Activated CD4-positive, alpha-beta T cell treated with anti-CD3 and anti-CD28 coated beads, Interleukin-2, amount 10 ng/mL, durations not matched to agents 7 days and 5 days (primary cell): Measurements from ENCODE around the gene NUP62. TPM values are rescaled to one million over a fixed set of nuclear protein-coding genes. Genes with fewer than 3 reads are reported as not detected.
A peak's percentile ranks its signal among the peaks of the same experiment; 100 is the strongest.

ENCODE experiments used
- CTCF ChIA-PET: fragments of 350-600 bp; sonication (Branson Sonifier 250); formaldehyde crosslinking; loops from one replicate; lab custom pipeline; 2021; ENCODE audit warnings: antibody characterized with exemption; lab: Charles Lee
- POLR2A ChIA-PET: fragments of 350-600 bp; sonication (Branson Sonifier 250); formaldehyde crosslinking; loops from one replicate; lab custom pipeline; 2021; ENCODE audit warnings: antibody characterized with exemption; lab: Charles Lee
- DNase-seq: peaks from one replicate; pipeline ENCODE4 v3.0.0-alpha.2; 2020
- H3K27ac Mint-ChIP-seq: one replicate; pipeline ENCODE4 v1.8.0; 2021; ENCODE audit warnings: mild to moderate bottlenecking, moderate library complexity, mixed read lengths
- H3K27me3 Mint-ChIP-seq: one replicate; pipeline ENCODE4 v1.8.0; 2021; ENCODE audit warnings: mixed read lengths
- H3K36me3 Mint-ChIP-seq: one replicate; pipeline ENCODE4 v1.8.0; 2021; ENCODE audit warnings: low read depth, mixed read lengths
- H3K4me1 Mint-ChIP-seq: one replicate; pipeline ENCODE4 v1.8.0; 2021; ENCODE audit warnings: mixed read lengths
- H3K4me3 Mint-ChIP-seq: one replicate; pipeline ENCODE4 v1.8.0; 2021; ENCODE audit warnings: mild to moderate bottlenecking, moderate library complexity, mixed read lengths
- H3K9me3 Mint-ChIP-seq: one replicate; pipeline ENCODE4 v1.8.0; 2021; ENCODE audit warnings: mixed read lengths
- total RNA-seq, 2 experiments: library from RNA; stranded (reverse); gene quantifications; one replicate each; pipeline ENCODE4 v1.2.3, GENCODE V29; 2021

The NUP62 gene
- total RNA-seq, 2 experiments from 2014 or later = 111 to 127 TPM

DNA sequence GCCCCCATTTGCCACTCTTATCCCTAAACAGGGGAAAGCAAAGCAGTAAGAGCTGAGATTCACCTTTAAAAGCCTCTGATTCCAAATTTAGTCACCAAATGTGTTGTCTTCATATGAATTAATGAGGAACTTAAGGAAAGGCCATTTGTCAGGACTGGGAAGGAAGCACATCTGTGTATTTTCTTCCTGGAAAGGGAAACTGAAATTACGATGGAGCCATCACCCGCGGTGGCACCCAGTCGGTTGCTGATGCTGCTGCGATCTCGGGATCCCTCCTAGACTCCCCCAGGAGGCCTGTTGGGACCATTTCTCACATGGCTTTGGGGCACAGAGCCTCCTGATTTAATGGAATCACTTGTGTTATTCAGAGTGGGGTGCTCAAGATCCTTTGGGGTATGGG is 25.2 kb downstream of the NUP62 start:
- ChIA-PET CTCF (no interaction called here), POLR2A (interaction anchor here (0.6 kb wide), 1 partner anchor 15 kb away, joined by 4 read pairs; no protein-coding TSS in a partner anchor)
- H3K9me3 Mint-ChIP-seq = no peaks in the 10 kb centered on the region
- no peak overlapping the region for H3K27ac Mint-ChIP-seq
- no peak for DNase-seq
- H3K27me3 Mint-ChIP-seq = no peaks in the 10 kb centered on the region
- H3K4me1 Mint-ChIP-seq = peaks cover 22% of the 10 kb centered on the region
- H3K36me3 Mint-ChIP-seq = peaks cover 25% of the 10 kb centered on the region
- H3K4me3 Mint-ChIP-seq = no peak overlapping the region

DNA sequence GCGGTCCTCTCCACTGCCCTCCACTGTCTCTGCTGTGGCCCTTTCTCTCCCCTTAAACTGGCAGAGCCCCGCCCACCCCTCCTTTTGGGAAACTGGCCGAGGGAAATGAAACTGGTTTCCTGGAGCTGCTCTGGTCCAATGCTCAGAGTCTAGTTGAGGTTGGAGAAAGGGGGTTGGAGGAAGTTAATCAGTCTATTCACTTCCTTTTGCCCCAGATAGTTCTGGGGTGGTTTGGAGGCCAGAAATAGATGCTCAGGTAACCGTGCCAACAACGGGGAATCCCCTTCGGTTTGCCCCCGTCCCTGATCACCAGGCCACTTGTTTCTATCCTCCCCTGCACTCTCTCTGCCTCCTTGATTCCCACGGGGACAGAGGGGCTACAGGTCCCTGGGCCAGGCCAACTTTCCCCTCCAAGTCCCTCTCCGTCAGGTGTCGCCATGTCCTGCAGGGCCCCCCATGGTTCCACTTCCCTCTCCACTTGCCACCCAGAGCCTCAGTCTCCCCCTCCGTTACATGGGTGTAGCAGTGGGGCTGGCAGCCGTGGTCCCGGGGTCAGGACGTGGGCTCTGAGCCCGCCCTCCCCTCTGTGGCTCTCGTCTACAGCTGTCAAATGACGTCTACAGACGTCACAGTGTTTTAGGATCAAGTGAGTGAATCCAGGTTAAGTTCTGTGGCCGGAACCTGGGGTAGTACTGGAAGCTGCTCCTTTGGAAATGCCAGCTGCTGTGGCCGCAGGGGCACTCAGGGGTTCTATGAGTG is 32.3 kb downstream of the NUP62 start, which contains the start of gene IL4I1:
Gene IL4I1, minus strand, starts transcription at position 25 of the 759 bp plus-strand sequence. CDS start 727 bp downstream, outside the sequence.
- peak within 1 kb of the TSS; percentile 85 for H3K27ac Mint-ChIP-seq
- peak within 1 kb of the TSS; percentile 51 for H3K4me3 Mint-ChIP-seq
- peaks cover 3% of the 10 kb centered on the region for H3K27me3 Mint-ChIP-seq
- no peaks in the 10 kb centered on the region for H3K36me3 Mint-ChIP-seq
- H3K4me1 Mint-ChIP-seq = peaks cover 25% of the 10 kb centered on the region
- peak; percentile 56 for DNase-seq
- CTCF ChIA-PET = interaction anchor here (0.9 to 1.2 kb wide), 2 partner anchors 9 to 25 kb away, joined by 3 to 6 read pairs; no protein-coding TSS in a partner anchor
- POLR2A ChIA-PET = interaction anchor here (1.6 kb wide), 1 partner anchor 33 kb away, joined by 3 read pairs; no protein-coding TSS in a partner anchor
- no peaks in the 10 kb centered on the region for H3K9me3 Mint-ChIP-seq

DNA sequence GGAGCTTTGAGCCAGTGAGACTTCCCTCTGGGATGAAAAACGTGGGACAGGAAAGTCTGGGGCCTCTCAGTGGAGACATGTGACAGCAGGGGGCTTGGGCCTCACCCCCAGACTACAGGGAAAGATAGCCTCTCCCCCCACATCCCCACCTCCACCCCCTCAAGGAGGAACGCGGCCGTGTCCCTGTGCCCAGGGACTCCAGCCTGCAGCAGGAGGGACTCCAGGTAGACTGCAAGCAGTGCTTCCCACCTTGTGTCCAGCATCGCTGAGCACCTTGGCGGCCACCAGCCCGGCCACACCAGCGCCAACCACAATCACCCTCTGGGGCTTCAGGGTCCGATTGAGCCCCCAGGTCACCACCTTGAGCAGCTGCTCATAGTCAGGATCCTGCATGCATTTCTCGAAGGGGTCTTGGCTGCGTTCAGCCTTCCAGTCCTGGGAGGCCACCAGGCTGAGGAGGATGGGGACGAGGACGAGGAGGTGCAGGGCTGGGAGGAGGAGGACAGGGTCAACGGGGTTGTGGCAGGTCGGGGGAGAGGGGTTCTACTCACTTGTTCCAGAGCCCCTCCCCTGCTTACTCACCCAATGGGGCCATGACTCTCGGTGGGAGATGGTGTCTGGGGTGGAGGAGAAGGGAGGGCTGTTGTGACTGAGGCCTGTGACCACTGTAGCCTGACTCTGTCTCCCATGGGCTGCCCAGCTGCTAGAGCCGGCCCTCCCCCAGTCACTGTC is 33.6 kb downstream of the NUP62 start:
- Mint-ChIP-seq H3K27ac (peak overlapping the region; percentile 85), H3K4me3 (peak overlapping the region; percentile 51), H3K27me3 (peaks cover 3% of the 10 kb centered on the region), H3K4me1 (peaks cover 31% of the 10 kb centered on the region), H3K9me3 (no peaks in the 10 kb centered on the region), H3K36me3 (no peaks in the 10 kb centered on the region)
- DNase-seq = no peak
- ChIA-PET POLR2A (no interaction called here), CTCF (interaction anchor here (1.7 kb wide), 1 partner anchor 13 kb away, joined by 6 read pairs; no protein-coding TSS in a partner anchor)

DNA sequence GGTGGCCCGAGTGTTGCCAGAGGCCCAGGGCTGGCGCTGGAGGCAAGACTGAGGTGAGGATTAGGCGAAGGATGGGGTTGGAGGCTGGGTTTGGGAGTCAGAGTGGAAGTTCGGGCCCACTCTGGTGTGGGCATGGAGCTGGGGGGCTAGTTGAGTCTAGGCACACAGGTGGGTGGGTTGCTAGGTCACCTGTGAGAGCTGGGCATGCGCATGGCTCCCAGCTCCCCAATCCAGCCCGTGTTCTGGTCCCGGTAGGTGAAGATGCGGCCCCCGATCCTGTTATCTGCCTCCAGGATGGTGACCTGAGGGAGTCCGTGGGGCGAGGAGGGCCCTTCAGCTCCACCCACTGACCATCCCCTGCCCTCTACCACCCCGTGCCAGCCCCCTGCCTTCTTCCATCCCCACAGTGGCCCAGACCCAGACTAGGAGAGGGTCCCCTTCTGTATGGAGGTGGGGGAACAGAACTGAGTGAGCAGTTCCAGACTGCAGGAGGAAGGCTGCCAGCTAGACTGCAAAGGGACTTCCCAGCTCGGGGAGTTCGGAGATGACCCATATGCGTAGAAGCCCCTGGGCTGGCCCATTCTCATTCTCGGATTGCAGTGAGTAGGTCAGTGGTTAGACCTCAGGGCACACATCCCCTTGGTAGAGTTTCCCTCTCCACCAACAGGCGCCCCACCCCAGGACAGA is 34.3 kb downstream of the NUP62 start:
- peak overlapping the region; percentile 66 for H3K27ac Mint-ChIP-seq
- no peaks in the 10 kb centered on the region for H3K9me3 Mint-ChIP-seq
- H3K4me1 Mint-ChIP-seq = peaks cover 34% of the 10 kb centered on the region
- POLR2A ChIA-PET = no interaction called here
- no peak overlapping the region for H3K4me3 Mint-ChIP-seq
- H3K36me3 Mint-ChIP-seq = no peaks in the 10 kb centered on the region
- H3K27me3 Mint-ChIP-seq = peaks cover 3% of the 10 kb centered on the region
- CTCF ChIA-PET = interaction anchor here (1.0 to 1.7 kb wide), 2 partner anchors 13 to 14 kb away, joined by 4 to 6 read pairs; no protein-coding TSS in a partner anchor
- no peak for DNase-seq

DNA sequence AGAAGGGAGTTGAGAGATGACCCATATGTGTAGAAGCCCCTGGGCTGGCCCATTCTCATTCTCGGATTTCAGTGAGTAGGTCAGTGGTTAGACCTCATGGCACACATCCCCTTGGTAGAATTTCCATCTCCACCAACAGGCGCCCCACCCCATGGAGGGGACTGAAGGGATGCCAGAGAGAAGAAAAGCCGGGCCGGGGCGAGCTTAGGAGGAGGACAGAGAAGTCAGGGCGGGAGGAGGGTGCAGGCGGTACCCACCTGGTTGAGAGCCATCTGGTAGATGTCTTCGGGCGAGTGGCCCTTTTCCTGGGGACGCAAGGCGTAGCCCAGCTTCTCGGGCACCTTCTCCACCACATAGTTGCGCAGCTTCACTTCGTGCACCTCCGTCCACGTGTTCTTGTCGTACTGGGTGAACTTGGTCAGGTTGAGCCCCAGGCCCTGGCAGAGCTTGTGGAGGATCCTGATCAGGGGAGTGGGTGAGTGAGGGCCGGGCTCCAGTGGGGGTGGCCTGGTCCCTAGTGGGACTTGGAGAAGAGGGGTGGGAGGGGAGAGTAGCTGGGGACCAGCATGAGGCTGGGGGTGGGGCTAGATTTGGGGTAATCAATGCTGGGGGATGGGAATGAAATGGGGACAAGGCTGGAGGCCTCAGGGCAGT is 35.2 kb downstream of the NUP62 start:
- H3K27me3 Mint-ChIP-seq = peaks cover 3% of the 10 kb centered on the region
- DNase-seq = no peak
- H3K27ac Mint-ChIP-seq = peak overlapping the region; percentile 62
- ChIA-PET CTCF (interaction anchor here (0.6 to 1.7 kb wide), 3 partner anchors 12 to 15 kb away, joined by 3 to 6 read pairs (median 4); no protein-coding TSS in a partner anchor), POLR2A (interaction anchor here (0.6 kb wide), 1 partner anchor 23 kb away, joined by 4 read pairs; no protein-coding TSS in a partner anchor)
- H3K4me1 Mint-ChIP-seq = peaks cover 36% of the 10 kb centered on the region
- no peaks in the 10 kb centered on the region for H3K36me3 Mint-ChIP-seq
- H3K9me3 Mint-ChIP-seq = no peaks in the 10 kb centered on the region
- H3K4me3 Mint-ChIP-seq = no peak overlapping the region

DNA sequence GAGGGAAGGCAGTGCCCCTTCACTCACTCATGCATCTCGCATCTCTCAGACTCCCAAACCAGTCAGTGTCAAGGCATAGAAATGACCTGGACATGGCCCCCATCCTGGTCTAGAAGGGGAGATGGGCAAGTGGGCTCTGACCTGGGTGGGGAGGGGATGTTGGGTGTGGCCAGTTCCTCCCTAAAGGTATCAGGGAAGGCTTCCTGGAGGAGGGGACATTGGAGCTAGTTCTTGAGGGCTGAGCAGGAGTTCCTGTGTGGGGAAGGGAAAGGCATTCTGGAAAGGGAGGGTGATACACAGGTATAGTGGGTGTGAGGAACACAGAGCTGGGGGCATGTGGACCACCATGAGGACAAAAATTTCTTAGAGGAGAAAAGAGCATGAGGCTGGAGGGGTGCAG is 36.6 kb downstream of the NUP62 start:
- DNase-seq = no peak
- no peak overlapping the region for H3K4me3 Mint-ChIP-seq
- H3K27me3 Mint-ChIP-seq = peaks cover 3% of the 10 kb centered on the region
- H3K27ac Mint-ChIP-seq = peak overlapping the region; percentile 66
- peaks cover 35% of the 10 kb centered on the region for H3K4me1 Mint-ChIP-seq
- H3K9me3 Mint-ChIP-seq = no peaks in the 10 kb centered on the region
- POLR2A ChIA-PET = no interaction called here
- no peaks in the 10 kb centered on the region for H3K36me3 Mint-ChIP-seq
- CTCF ChIA-PET = interaction anchor here (1.0 kb wide), 1 partner anchor 9 kb away, joined by 3 read pairs; no protein-coding TSS in a partner anchor

DNA sequence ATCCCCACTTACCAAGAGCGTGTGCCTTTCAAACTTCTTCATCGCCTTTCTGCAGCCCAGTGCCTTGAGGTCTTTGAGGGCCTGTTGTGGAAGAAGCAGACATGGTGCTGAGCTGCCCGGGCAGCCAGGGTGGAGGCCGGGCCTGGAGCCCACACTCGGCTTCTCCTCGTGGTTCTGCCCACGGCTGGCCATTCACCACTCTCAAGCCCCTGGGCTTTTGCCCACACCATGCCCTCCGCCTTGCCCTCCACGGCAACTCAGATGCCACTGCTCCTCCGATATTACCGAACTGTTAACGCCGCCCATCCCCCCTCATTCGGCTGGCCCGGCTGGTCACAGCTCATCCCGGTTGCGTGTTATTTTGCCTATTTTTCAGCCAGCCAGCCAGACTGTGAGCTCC is 37.9 kb downstream of the NUP62 start:
- ChIA-PET POLR2A (no interaction called here), CTCF (interaction anchor here (0.7 to 2.5 kb wide), 5 partner anchors 11 to 46 kb away, joined by 3 to 11 read pairs (median 7); partner anchors contain the start of genes AKT1S1, ATF5, NUP62 and TBC1D17)
- peaks cover 3% of the 10 kb centered on the region for H3K27me3 Mint-ChIP-seq
- H3K9me3 Mint-ChIP-seq = no peaks in the 10 kb centered on the region
- no peaks in the 10 kb centered on the region for H3K36me3 Mint-ChIP-seq
- peaks cover 22% of the 10 kb centered on the region for H3K4me1 Mint-ChIP-seq
- H3K4me3 Mint-ChIP-seq = no peak overlapping the region
- peak overlapping the region; percentile 54 for H3K27ac Mint-ChIP-seq
- DNase-seq = no peak

DNA sequence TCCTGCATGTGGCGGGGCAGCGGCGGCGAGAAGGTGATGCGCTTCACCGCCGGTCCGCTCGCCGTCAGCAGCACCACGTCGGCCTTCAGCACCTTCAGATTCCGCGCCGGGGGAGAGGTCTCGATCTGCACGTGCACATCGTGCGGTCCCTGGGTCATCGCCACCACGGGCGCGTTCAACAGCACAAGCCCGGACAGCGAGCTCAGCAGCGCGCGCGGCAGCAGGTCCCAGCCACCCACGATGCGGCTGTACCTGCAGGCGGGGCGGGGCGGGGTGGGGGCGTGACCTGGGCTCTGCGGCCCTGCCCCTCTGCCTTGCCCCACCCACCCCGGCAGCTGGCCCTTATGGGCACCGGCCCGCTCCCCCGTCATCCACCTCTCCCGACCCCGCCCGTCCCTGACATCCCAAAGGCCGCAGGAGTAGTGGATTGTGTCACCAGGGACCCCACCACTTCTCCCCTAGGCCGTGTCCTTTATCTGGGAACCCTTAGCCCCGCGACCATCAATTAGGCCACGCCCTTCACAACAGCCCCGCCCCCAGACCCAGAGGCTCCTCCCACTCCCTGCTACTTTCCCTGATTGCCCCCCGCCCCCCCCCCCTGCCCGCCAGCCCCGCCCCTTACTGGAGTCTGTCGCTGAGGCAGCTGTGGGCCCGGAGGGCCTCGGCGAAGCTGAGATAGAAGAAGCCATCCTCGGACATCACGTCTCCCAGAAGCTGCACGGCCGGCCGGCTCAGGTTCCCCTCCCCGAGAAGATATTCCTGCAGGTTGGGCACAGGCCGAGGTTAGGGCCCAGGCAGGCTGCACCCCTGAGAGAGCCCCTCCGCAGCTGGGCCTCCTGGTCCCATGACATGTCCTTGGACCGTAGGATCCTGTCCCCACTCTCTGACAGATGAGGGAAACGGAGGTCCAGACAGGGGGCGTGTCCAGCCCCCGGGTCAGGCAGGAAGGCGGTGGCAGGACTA is 38.7 kb downstream of the NUP62 start:
- H3K27me3 Mint-ChIP-seq = peaks cover 3% of the 10 kb centered on the region
- CTCF ChIA-PET = interaction anchor here (0.6 to 2.5 kb wide), 11 partner anchors 12 to 446 kb away, joined by 3 to 11 read pairs (median 3); partner anchors contain the start of genes AKT1S1, ATF5, NUP62 and PTOV1
- peak overlapping the region; percentile 54 for H3K27ac Mint-ChIP-seq
- POLR2A ChIA-PET = no interaction called here
- peaks cover 2% of the 10 kb centered on the region for H3K36me3 Mint-ChIP-seq
- peak; percentile 54 for DNase-seq
- H3K4me3 Mint-ChIP-seq = peak overlapping the region; percentile 66
- no peaks in the 10 kb centered on the region for H3K9me3 Mint-ChIP-seq
- peaks cover 17% of the 10 kb centered on the region for H3K4me1 Mint-ChIP-seq

DNA sequence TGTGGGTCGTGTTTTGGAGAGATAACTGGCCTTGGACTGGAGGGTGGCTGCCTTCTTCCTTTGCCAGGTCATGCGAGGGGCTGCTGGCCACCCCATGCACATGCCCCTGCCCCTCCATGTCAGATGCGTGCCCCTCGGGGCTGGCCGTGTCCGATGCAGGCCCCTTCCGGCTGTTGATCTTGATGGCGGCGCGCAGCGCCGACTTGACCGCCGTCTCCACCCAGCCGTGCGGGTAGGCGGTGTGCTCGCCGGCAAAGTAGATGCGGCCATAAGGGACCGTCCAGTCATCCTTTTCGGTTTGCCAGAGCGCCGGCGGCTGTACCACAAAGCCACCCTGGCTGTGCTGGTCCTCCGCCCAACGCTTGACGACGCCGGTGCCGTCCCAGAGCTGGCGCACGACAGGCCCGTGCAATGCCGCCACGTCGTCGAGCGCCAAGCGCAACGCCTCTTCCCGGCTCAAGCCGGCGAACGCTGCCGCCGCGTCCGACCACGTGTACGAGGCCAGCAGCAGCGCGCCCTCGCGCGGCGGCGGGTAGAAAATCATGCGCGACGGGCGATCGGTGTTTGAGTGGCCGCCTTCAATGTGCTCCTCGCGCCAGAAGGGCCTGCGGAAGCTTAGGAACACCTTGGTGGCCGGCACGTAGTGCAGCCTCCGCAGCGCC is 39.5 kb downstream of the NUP62 start:
- no peaks in the 10 kb centered on the region for H3K9me3 Mint-ChIP-seq
- ChIA-PET CTCF (interaction anchor here (0.7 to 2.5 kb wide), 9 partner anchors 12 to 94 kb away, joined by 3 to 11 read pairs (median 4); partner anchors contain the start of genes AKT1S1, ATF5, NUP62 and PTOV1), POLR2A (no interaction called here)
- H3K27ac Mint-ChIP-seq = peak overlapping the region; percentile 41
- H3K4me3 Mint-ChIP-seq = peak overlapping the region; percentile 66
- H3K36me3 Mint-ChIP-seq = peaks cover 5% of the 10 kb centered on the region
- peak; percentile 78 for DNase-seq
- peaks cover 3% of the 10 kb centered on the region for H3K27me3 Mint-ChIP-seq
- peaks cover 13% of the 10 kb centered on the region for H3K4me1 Mint-ChIP-seq

DNA sequence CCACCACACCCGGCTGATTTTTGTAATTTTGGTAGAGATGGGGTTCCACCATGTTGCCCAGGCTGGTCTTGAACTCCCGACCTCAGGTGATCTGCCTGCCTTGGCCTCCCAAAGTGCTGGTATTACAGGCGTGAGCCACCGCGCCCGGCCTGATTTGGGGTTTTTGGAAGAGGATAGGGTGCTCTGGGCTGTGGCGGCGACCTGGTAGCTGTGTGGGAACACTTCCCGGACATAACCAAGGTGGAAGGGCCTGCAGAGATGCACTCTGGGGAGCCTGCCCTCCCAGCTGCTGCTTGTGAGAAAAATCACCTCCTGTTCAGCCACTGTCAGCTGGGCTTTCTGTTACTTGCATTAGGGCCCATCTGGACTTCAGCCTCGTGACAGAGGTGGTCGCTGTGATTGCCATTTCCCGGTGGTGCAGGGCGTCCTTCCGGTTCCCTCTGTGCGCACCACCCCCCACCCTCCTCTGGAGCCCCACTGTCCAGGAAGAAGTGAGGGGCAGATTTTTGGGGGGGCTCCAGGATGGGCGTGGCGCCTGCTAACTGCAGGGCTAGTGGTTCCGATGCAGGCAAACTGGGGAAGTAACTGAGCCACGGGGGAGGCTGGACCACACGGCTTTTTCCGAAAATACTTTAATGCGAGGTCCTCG is 40.1 kb downstream of the NUP62 start:
- Mint-ChIP-seq H3K36me3 (peaks cover 11% of the 10 kb centered on the region), H3K4me3 (no peak overlapping the region)

More for the DNA sequence above, 40.1 kb downstream of the NUP62 start:
- H3K4me1 Mint-ChIP-seq = peaks cover 13% of the 10 kb centered on the region
- peaks cover 3% of the 10 kb centered on the region for H3K27me3 Mint-ChIP-seq
- CTCF ChIA-PET = interaction anchor here (1.4 to 2.0 kb wide), 4 partner anchors 16 to 95 kb away, joined by 3 to 8 read pairs (median 4); partner anchors contain the start of genes ATF5 and NUP62
- no peak for DNase-seq
- POLR2A ChIA-PET = no interaction called here
- no peak overlapping the region for H3K27ac Mint-ChIP-seq
- H3K9me3 Mint-ChIP-seq = no peaks in the 10 kb centered on the region
